Epithelial cell of proximal tubule (primary cell): ENCODE results near the gene LCP1. TPM values are rescaled to one million over a fixed set of nuclear protein-coding genes. Genes with fewer than 3 reads are reported as not detected.

Source experiments
- DNase-seq: peaks from one replicate; pipeline ENCODE4 v3.0.0-alpha.2; 2011; ENCODE audit warnings: low read depth
- H3K4me3 ChIP-seq: 2 replicates; pipeline ENCODE4 v1.5.1; 2011; ENCODE audit warnings: low read depth, mild to moderate bottlenecking, low read length
- CTCF ChIP-seq: conservative IDR thresholded peaks from 2 replicates; pipeline ENCODE4 v1.5.1; 2012; ENCODE audit warnings: low read depth, mild to moderate bottlenecking, low read length
- total RNA-seq: library from RNA; depleted of rRNA; stranded (reverse); fragments of >200 nt; gene quantifications from 2 replicates; pipeline ENCODE4 v1.2.3, GENCODE V29; 2015

Gene LCP1
- total RNA-seq, 1 donor from 2014 or later = 7.0 TPM

- no peak for TF ChIP-seq CTCF
- DNase-seq = no peak
- no peak overlapping the region for H3K4me3 ChIP-seq
Observed at GRCh38 chr13:46103037-46103436, 78.9 kb downstream of the LCP1 start.

GRCh38 chr13:46102255-46102605 lies 79.7 kb downstream of the LCP1 start:
- no peak for TF ChIP-seq CTCF
- no peak overlapping the region for H3K4me3 ChIP-seq
- DNase-seq = no peak

GRCh38 chr13:46101484-46102254 lies 80.3 kb downstream of the LCP1 start:
- no peak for TF ChIP-seq CTCF
- H3K4me3 ChIP-seq = no peak overlapping the region
- no peak for DNase-seq

- H3K4me3 ChIP-seq = no peak overlapping the region
- TF ChIP-seq CTCF = no peak
- DNase-seq = no peak
Observed at GRCh38 chr13:46101002-46101401, 81.0 kb downstream of the LCP1 start.

GRCh38 chr13:46100191-46100815 lies 81.7 kb downstream of the LCP1 start:
- no peak for DNase-seq
- no peak overlapping the region for H3K4me3 ChIP-seq
- TF ChIP-seq CTCF = no peak

GRCh38 chr13:46097663-46098062 lies 84.3 kb downstream of the LCP1 start:
- H3K4me3 ChIP-seq = no peak overlapping the region
- TF ChIP-seq CTCF = no peak
- no peak for DNase-seq

GRCh38 chr13:46097015-46097414 lies 85.0 kb downstream of the LCP1 start:
- TF ChIP-seq CTCF = no peak
- H3K4me3 ChIP-seq = no peak overlapping the region
- DNase-seq = no peak
